ENCODE measurements around the gene MOCS1.

Gene MOCS1

DNA sequence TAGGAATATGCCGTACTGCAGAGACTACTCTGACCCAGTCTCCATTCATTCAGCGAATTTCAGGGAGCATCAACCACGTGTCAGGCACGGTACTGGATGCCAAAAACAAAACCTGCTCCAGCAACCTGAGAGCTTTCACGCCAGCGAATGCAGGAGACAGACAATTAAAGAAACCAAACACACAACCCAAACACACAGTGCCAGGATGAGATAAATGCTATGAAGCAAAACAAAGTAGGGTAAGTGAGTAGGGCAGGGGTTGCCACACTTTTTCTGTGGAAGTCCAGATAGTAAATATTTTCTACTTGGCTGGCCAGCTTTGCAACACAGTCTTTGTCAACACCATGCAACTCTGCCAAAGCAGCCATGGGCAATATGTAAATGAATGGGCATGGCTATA is 10.0 kb downstream of the MOCS1 start:
- DNase-seq (ENCODE audit: low spot score): no peak

- no peak for DNase-seq (ENCODE audit: low spot score)
Observed at GRCh38 chr6:39923861-39924260, 10.4 kb downstream of the MOCS1 start.

DNA sequence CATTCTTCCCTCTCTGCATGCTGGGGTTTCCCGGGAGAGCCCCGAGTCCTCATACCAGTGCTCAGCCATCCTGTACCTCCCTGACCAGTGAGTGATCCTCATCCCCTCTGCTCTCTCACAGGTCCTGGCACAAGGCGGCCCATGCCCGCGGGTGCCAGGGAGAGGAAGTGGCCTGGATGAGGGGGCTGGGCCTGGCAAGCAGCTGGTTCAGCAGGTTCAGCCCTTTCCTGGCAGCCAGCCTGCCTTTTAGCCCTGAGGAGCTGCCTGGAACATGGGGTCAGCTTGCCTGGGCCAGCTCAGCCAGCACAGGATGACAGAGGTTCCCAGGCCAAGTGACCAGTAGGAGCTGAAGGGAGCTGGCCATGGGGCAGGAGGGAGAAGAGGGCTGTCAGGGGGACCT is 10.9 kb downstream of the MOCS1 start:
- no peak for DNase-seq (ENCODE audit: low spot score)

DNA sequence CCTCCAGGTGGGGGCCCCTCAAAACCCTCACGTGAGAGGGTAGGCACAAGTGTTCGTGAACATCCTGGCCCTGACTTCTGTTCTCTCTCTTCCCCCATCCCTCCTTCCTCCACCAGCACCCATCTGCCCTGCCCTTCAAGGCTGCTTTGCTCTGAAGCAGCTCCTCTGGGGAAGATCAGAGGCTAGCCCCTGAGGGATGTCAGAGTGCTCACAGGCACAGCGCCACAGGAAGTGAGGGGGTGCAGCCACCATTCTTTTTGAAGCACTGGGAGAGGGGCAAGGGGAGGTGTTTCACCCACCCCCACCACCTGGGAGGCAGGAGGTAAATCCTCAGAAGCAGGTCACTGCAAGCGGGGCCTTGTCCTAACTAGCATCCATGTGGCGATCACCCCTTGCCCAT is 11.4 kb downstream of the MOCS1 start:
- no peak for DNase-seq (ENCODE audit: low spot score)

GRCh38 chr6:39920157-39920556 is 14.1 kb downstream of the MOCS1 start:
- no peak for DNase-seq (ENCODE audit: low spot score)

DNA sequence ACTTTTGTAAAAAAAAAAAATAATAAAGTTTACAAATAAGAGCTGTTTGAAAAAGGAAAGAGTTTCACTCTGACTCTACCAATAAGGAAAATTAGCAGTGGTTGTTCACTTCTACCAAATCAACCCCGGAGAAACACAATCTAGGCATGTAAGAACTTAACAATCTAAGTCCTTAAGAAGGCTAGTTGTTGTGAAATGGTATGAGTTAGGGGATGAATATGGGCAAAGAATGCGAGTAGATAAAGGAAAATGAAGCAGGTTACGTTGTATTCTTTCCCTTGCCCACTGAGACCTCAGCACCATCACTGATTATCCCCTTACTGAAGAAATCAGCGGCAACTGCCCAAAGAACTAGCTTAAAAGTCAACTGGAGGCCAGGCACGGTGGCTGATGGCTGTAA is 15.4 kb downstream of the MOCS1 start:
- no peak for DNase-seq (ENCODE audit: low spot score)

DNA sequence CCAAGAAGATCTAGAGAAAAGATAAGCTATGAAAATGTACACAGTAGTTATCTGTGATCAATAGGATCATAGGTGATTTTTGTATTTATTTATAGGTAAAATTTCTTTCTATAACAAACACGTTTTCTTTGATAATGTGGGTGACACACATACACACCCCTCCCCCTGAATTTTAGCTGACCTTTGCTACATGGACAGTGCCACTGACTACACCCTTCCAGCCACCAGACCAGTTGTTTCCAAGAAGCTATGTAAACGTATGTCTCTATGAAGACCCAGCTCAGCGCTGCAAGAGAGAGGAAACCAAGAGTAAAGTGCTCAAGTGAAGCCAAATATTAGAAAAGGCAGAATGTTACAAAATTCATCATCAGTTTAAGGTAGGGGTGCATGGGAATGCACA is 16.3 kb downstream of the MOCS1 start:
- DNase-seq (ENCODE audit: low spot score): no peak

- no peak for DNase-seq (ENCODE audit: low spot score)
Observed at GRCh38 chr6:39917329-39917728, 16.9 kb downstream of the MOCS1 start.

- DNase-seq (ENCODE audit: low spot score): no peak
Observed at GRCh38 chr6:39915866-39916265, 18.4 kb downstream of the MOCS1 start.

- no peak for DNase-seq (ENCODE audit: low spot score)
Observed at GRCh38 chr6:39914239-39914638, 20.0 kb downstream of the MOCS1 start.

- no peak for DNase-seq (ENCODE audit: low spot score)
Observed at GRCh38 chr6:39913391-39913916, 20.8 kb downstream of the MOCS1 start.

DNA sequence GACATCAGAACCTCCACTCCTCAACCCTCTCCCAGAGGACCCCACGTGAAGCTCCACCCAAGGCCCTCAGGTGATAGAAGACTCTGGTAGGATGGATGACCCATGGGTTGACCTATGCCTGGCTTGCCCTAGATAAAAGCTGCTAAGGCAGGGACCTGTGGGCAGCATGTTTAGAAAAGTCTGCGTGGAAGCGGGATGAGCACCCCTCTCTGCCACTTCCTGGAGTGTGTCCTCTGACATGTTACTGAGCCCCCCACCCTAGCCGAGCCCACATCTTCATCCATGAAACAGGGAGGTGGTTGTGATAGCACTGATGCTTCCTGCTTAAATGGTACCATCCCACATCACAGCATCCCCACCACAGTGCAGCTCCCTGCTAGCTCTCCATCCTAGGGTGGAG is 21.8 kb downstream of the MOCS1 start:
- DNase-seq (ENCODE audit: low spot score): no peak

- no peak for DNase-seq (ENCODE audit: low spot score)
Observed at GRCh38 chr6:39911513-39912125, 22.6 kb downstream of the MOCS1 start.

GRCh38 chr6:39910744-39911143 is 23.5 kb downstream of the MOCS1 start:
- no peak for DNase-seq (ENCODE audit: low spot score)

- DNase-seq (ENCODE audit: low spot score): no peak
Observed at GRCh38 chr6:39910164-39910563, 24.1 kb downstream of the MOCS1 start.

DNA sequence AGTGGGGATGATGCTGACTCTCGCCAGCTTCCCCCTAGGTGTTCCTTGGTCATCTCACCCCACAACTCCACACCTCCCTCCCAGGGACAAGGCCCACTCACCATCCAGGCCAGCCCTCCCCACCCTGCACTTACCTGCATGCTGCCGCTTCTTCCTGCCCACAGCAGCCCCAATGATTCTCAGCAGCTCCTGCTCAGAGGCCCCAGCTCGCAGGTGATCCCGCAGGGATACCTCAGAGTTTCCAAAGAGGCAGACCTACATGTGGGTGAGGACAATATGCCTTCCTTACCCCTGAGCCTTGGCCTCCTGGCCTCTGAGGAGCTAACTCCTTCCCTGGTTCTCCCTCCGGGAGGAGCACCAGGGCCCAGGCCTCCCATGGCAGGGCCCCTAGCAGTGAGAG is 24.6 kb downstream of the MOCS1 start:
- DNase-seq (ENCODE audit: low spot score): no peak

DNA sequence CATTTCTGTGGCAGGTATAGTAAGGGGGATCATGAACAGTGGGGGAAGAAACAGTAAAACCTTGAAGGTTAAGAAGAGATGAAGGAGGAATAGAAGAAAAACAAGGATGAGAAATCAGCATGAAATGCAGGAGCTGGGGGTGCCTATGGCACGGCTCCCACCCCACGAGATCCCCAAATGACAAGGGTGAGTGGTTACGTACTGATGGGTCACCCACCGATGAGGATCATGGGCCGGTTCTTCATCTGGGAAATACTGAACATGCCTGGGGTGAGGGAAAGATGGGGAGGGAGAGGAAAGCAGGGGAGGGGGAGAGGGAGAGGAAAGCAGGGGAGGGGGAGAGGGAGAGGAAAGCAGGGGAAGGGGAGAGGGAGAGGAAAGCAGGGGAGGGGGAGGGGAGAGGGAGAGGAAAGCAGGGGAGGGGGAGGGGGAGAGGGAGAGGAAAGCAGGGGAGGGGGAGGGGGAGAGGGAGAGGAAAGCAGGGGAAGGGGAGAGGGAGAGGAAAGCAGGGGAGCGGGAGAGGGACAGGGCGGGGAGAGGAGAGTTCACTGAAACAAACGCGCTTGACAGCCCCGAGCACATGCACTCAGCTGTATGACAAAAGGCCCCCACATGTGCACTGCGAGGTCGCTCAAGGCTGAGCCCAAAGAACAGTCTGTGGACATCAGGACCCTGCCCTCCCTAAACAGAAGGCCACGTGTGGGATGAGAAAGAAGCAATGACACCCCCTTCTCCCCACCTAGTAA is 25.3 kb downstream of the MOCS1 start:
- no peak for DNase-seq (ENCODE audit: low spot score)

DNA sequence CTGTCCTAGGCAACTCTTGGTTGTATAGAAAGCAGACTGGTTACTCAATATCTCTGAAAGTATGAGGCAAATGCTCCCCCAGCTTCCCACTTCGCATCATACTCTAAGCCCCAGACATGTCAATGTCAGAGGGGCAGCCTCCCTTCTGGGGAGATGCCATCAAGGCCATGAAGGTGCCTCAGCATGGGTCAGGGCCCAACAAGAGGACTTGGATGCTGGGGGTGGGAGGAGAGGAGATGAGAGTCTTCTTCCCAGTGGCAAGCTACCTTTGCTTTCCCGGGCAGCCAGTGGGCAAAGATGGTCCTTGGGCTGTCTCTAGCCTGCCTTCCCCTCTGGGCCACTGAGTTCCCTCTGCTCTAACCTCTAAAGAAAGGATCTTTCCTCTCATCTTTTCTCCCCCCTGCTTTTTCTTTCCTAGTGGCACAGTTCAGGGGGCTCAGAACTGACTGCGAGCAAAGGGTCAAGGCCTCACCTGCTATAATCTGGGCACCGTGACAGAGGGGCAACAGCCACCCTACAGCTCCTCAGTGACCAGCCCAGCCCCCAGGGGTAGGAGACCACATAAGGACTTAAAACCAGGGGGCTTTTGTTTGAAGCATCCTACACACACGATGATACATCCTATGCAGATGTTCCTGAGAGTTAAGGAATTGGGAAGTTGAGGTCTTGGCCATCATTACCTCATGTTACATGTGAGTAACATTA is 26.2 kb downstream of the MOCS1 start:
- DNase-seq (ENCODE audit: low spot score): no peak

DNA sequence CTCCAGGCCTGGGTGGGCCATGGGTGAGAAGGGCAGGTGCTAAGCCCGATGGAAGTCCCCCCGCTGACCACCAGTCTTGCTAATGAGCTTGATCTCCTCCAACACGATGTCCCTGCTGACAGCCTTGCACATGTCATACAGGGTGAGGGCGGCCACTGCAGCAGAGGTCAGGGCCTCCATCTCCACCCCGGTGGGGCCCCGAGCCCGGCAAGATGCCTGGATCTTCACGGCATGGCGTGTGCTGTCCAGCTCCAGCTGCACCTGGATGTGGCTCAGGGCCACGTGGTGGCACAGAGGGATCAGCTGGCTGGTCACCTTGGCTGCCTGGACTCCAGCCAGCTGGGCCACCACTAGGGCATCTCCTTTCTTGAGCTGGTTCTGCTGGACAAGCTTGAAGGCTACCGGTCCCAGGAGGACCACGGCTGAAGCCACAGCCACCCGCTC is 27.9 kb downstream of the MOCS1 start:
- no peak for DNase-seq (ENCODE audit: low spot score)

DNA sequence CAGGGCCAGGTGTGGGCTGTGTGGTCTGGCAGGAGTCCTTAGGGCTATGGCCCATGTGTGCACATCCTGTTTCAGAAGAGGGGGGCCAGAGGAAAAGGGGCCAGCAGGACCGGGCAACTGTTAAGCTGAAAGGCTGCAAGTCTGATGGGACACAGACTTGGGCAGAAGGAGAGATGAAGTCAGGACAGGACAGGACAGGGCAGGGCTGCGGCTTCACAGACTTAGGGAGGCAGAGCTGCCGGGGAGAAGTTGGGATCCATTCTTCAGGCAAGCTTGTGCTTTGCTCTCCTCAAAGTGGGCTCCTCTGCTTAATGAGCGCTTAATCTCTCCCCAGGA is 28.7 kb downstream of the MOCS1 start:
- DNase-seq (ENCODE audit: low spot score): no peak

DNA sequence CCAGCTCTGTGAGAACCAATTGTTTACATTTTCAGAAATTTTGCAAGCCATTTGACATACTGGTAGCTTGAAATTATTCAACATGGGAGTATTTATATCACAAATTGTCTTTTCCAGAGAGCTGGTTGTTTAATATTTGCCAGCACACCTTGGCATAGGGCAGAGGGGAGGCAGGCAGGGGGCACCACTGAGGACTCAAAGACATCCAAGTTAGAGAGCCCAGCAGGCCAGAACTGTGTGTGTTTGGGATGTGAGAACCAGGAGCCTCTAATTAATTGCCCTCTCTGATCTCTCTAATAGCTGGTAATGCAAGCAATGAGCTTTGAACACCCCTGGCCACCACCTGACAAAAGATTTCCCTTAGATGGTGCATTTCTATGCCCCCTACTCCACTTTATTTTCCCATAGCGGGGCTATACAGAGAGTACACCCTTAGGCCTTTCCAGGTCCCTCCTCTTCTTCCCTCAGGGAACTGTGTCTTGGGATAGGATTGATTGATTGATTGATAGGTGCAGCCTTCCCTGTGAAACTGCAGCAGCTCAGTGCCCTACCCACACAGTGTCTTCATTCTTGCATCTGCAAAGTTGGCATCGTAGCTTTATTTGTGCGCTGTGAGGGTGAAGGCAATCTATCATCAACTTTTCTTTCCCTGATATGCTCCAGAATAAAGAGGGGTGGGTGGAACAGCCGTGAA is 29.2 kb downstream of the MOCS1 start:
- no peak for DNase-seq (ENCODE audit: low spot score)

- DNase-seq (ENCODE audit: low spot score): no peak
Observed at GRCh38 chr6:39903656-39904055, 30.6 kb downstream of the MOCS1 start.

Measured in CD4-positive, alpha-beta T cell treated with Interleukin-15 for 4 hours (primary cell).